K562 (cell line): ENCODE measurements around the gene ARHGEF33. TPM values are rescaled to one million over a fixed set of nuclear protein-coding genes. Genes with fewer than 3 reads are reported as not detected.

Experiments used
- E2F8 ChIP-seq: fragments of 450-650 bp; IDR thresholded peaks from 2 replicates; pipeline ENCODE4 v1.7.1; 2018; ENCODE audit warnings: mild to moderate bottlenecking, low read depth; ENCODE audit not compliant: partially characterized antibody
- ELF2 ChIP-seq: fragments of 250-450 bp; sonication (Bioruptor Pico); IDR thresholded peaks from 2 replicates; pipeline ENCODE4 v1.5.0; 2021; ENCODE audit warnings: mild to moderate bottlenecking
- GABPB2 ChIP-seq: fragments of 250-450 bp; sonication (Bioruptor Pico); conservative IDR thresholded peaks from 2 replicates; pipeline ENCODE4 v1.5.1; 2021; ENCODE audit warnings: mild to moderate bottlenecking
- MLX ChIP-seq, 2 experiments: fragments of 450-650 bp in 1 of 2; sonication (generic) in 1 of 2; formaldehyde crosslinking; conservative IDR thresholded peaks; 2 replicates each; pipeline versions ENCODE4 v1.4.0 to v1.8.1; 2020 to 2022; ENCODE audit warnings: mild to moderate bottlenecking in 1 of 2, missing genetic modification reagents in 1 of 2
- NKRF ChIP-seq: fragments of 450-650 bp; IDR thresholded peaks from 2 replicates; pipeline ENCODE4 v1.6.1; 2016; ENCODE audit warnings: borderline replicate concordance
- RHOXF2B ChIP-seq: fragments of 250-450 bp; sonication (Bioruptor Pico); conservative IDR thresholded peaks from 2 replicates; pipeline ENCODE4 v1.5.1; 2021
- ZNF280A ChIP-seq: fragments of 450-650 bp; IDR thresholded peaks from 2 replicates; pipeline ENCODE4 v1.6.1; 2018; ENCODE audit warnings: mild to moderate bottlenecking, low read depth; ENCODE audit not compliant: partially characterized antibody
- polyA plus RNA-seq, 8 experiments: library from polyadenylated mRNA; depleted of rRNA in 4 of 8; stranded (reverse) in 5 of 8; unstranded in 3 of 8; fragments of >200 nt; fragmentation: Nextera tagmentation in 2 of 8; fragmentation: Illumina TruSeq in 1 of 8; extraction: Ambion mirVana in 2 of 8; extraction: Trizol in 1 of 8; gene quantifications; 2 replicates each; pipeline versions ENCODE4 v1.2.1 to v1.2.3, GENCODE V29; 2011 to 2014; ENCODE audit warnings: inconsistent platforms in 1 of 8, missing spikeins in 1 of 8
- total RNA-seq, 7 experiments: library from RNA; depleted of rRNA in 6 of 7; stranded (reverse); fragments of >200 nt in 6 of 7; fragmentation: Illumina TruSeq in 2 of 7; extraction: Trizol in 2 of 7; gene quantifications; 2 replicates each; pipeline versions ENCODE4 v1.2.1 to v1.2.3, GENCODE V29; 2011 to 2021; ENCODE audit warnings: low replicate concordance in 1 of 7

The ARHGEF33 gene
- total and polyA plus RNA-seq, 9 of the 15 experiments (the other 6 are each of a cell fraction or from before 2014, with no cell fraction given): 0.01 to 0.08 (median 0.03) TPM; not detected in 5

- TF ChIP-seq MLX (CRISPR knock-in tag; conservative IDR thresholded peaks at IDR 0.05): no peak
- no peak for TF ChIP-seq ZNF280A
- no peak for TF ChIP-seq E2F8
- TF ChIP-seq RHOXF2B: no peak
- no peak for TF ChIP-seq NKRF
- no peak for TF ChIP-seq ELF2 (CRISPR knock-in tag)
- TF ChIP-seq GABPB2: no peak
These were observed 85.4 kb downstream of the ARHGEF33 start (continued) for GRCh38 chr2:38975042-38975441.
